Activated T-helper 1 cell treated with anti-CD3 and anti-CD28 coated beads, Interleukin-12 subunit alpha, Interleukin-12 subunit beta, Interleukin-2, Interleukin-4 antibody, amounts not matched to agents 30 ng/mL and 10 ng/mL and 1 ng/mL, durations not matched to agents 14 hours and 24 hours and 36 hours (primary cell): ENCODE measurements around the gene PIWIL1. TPM values are rescaled to one million over a fixed set of nuclear protein-coding genes. Genes with fewer than 3 reads are reported as not detected.

Source experiments
- DNase-seq: peaks from one replicate; pipeline ENCODE4 v3.0.0; 2021; ENCODE audit warnings: low spot score
- H3K27ac Mint-ChIP-seq: one replicate; pipeline ENCODE4 v1.8.0; 2021; ENCODE audit warnings: mild to moderate bottlenecking, mixed read lengths
- H3K27me3 Mint-ChIP-seq: one replicate; pipeline ENCODE4 v1.8.0; 2022; ENCODE audit warnings: mild to moderate bottlenecking, moderate library complexity, mixed read lengths; ENCODE audit not compliant: insufficient read depth
- H3K36me3 Mint-ChIP-seq: one replicate; pipeline ENCODE4 v1.8.0; 2021; ENCODE audit warnings: low read depth, mixed read lengths
- H3K4me1 Mint-ChIP-seq: one replicate; pipeline ENCODE4 v1.8.0; 2021; ENCODE audit warnings: low read depth, mixed read lengths
- H3K4me3 Mint-ChIP-seq: one replicate; pipeline ENCODE4 v1.8.0; 2021; ENCODE audit warnings: mild to moderate bottlenecking, moderate library complexity, mixed read lengths
- H3K9me3 Mint-ChIP-seq: one replicate; pipeline ENCODE4 v1.8.0; 2021; ENCODE audit warnings: mixed read lengths
- intact Hi-C: fragments of 100-400 bp; cut with micrococcal nuclease; formaldehyde crosslinking; loops from one replicate; pipeline ENCODE4 v1.15.1; 2024
- total RNA-seq: library from RNA; stranded (reverse); gene quantifications from 2 replicates; pipeline ENCODE4 v1.2.3, GENCODE V29; 2022

The PIWIL1 gene
- total RNA-seq, 1 donor from 2014 or later, result not detected

DNA sequence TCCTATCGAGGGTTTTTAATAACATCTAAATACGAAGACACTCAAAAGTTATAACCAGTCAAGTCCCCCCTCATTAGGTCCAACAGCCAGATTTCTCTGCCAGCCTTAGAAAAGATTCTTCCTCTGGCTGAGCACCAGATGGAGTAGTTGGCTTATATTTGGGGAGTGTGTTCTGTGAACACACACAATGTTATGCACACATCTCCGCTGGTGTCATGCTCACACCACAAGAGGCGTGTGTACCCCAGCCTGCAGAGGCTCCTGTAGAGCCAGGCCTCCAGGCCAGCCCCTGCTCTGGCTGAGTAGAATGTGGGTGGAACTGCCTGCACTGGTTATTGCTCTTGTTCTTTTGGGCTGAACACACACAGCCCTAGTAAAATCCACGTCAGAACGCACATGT lies 64.0 kb downstream of the PIWIL1 start:
- H3K4me3 Mint-ChIP-seq, result no peak overlapping the region
- H3K9me3 Mint-ChIP-seq, result no peaks in the 10 kb centered on the region
- intact Hi-C loops, result no loop called here
- peaks cover 2% of the 10 kb centered on the region for H3K27me3 Mint-ChIP-seq
- no peak for DNase-seq
- no peaks in the 10 kb centered on the region for H3K36me3 Mint-ChIP-seq
- no peak overlapping the region for H3K27ac Mint-ChIP-seq
- H3K4me1 Mint-ChIP-seq, result no peaks in the 10 kb centered on the region

DNA sequence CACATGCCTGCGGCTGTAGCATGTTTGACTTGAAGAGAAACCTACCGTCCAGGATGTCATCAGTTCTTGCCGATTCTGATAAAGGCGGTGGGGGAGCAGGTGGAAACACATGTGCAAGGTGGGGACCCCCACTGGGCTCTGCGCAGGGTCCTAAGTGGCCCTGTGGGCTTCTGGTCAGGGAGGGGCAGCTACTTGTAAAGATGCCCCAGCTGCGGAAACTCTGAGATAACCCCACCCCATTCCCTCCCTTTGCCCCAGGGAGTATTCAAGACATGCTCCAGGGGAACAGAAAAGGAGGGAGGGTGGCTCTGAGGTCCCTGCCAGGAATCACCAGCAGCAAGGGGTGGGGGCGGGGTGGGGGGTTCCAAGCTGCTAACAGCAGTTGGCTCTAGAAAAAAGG lies 67.6 kb downstream of the PIWIL1 start:
- no peak overlapping the region for H3K27ac Mint-ChIP-seq

DNA sequence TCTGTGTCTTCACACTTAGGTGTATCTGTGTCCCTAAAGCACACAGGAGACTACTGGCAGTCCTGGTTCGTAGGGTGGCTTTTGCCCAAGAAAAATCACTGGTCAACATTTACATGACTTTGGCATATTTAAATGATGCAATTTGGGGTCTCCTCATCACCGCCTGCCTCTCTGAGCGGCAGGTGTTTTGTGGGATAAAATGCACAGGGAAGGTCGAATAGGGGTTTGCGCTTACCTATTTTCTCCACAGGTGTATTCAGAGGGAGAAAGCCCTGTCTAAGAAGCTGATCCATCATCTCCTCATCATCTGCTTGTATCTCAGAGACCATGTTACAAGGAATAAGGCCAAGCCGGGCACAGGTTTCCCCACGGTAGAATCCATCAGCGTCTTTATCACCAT lies 74.7 kb downstream of the PIWIL1 start:
- Mint-ChIP-seq H3K27ac (no peak overlapping the region), H3K4me1 (no peaks in the 10 kb centered on the region), H3K27me3 (peaks cover 2% of the 10 kb centered on the region), H3K9me3 (no peaks in the 10 kb centered on the region), H3K36me3 (no peaks in the 10 kb centered on the region), H3K4me3 (no peak overlapping the region)
- intact Hi-C loops, result no loop called here
- no peak for DNase-seq

More for the DNA sequence above, 67.6 kb downstream of the PIWIL1 start:
- Mint-ChIP-seq H3K36me3 (no peaks in the 10 kb centered on the region), H3K9me3 (no peaks in the 10 kb centered on the region), H3K4me1 (no peaks in the 10 kb centered on the region), H3K27me3 (peaks cover 3% of the 10 kb centered on the region), H3K4me3 (no peak overlapping the region)
- no peak for DNase-seq
- intact Hi-C loops, result no loop called here

DNA sequence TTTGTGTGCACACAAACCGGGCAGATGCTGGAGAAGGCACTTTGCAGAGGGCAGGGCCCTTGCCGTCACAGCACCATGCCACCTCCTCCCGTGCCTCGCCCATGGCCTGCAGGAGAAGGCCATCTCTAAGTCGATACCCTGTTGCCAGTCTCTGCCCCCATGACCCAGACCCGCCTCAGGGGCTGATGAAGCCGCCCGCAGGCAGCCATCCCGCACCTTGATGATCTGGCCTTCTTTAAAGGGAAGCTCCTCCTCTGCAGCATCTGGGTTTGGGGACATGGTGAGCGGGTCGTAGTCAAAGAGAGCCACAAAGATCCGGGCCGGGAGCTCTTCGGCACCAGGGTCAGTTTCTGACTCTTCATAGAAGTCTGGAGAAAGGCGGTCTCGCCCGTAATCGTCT lies 76.2 kb downstream of the PIWIL1 start:
- no peak overlapping the region for H3K27ac Mint-ChIP-seq
- no peaks in the 10 kb centered on the region for H3K36me3 Mint-ChIP-seq
- intact Hi-C loops, result no loop called here
- no peaks in the 10 kb centered on the region for H3K27me3 Mint-ChIP-seq
- no peak for DNase-seq
- no peak overlapping the region for H3K4me3 Mint-ChIP-seq
- H3K9me3 Mint-ChIP-seq, result no peaks in the 10 kb centered on the region
- H3K4me1 Mint-ChIP-seq, result no peaks in the 10 kb centered on the region

DNA sequence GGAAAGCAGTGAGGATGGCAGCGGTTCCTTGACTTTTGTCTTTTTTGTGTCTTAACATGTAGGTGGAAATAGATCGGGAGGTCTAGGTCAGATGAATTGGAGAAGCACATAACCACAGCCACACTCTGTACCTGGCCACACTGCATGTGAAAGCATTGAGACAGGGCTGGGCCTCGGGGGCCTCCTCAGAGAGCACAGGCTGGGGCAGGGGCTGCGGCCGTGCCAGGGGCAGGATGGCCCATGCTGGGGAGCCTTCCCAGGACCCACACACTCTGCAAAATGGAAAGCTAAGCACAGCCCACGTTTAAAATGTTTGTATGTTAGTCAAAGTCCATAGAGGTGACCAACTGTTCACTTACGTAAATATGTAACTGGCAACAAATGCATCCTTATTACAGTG lies 76.7 kb downstream of the PIWIL1 start:
- H3K9me3 Mint-ChIP-seq, result no peaks in the 10 kb centered on the region
- H3K4me3 Mint-ChIP-seq, result no peak overlapping the region
- H3K4me1 Mint-ChIP-seq, result no peaks in the 10 kb centered on the region
- no peak for DNase-seq
- H3K36me3 Mint-ChIP-seq, result no peaks in the 10 kb centered on the region
- intact Hi-C loops, result no loop called here
- no peaks in the 10 kb centered on the region for H3K27me3 Mint-ChIP-seq
- no peak overlapping the region for H3K27ac Mint-ChIP-seq

DNA sequence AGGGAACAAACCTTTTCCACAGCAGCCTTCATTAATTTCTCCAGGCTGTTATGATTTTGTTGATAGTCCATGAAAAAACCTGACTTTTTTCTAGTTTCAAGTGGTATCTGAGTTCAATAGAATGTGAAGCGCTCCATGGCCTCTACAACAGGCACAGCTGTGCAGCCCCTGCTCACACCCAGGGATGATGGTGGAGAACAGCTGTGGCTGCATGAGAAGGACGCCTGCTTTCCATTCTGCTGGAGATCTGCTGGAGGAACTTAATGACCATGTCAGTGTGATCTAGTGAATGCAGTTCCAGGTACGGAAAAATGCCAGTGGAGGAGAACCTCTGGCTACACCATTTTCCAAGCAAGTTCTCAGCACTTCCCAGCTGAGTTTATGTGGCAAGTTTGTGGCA lies 80.6 kb downstream of the PIWIL1 start:
- Mint-ChIP-seq H3K27me3 (no peaks in the 10 kb centered on the region), H3K9me3 (no peaks in the 10 kb centered on the region), H3K27ac (no peak overlapping the region), H3K36me3 (no peaks in the 10 kb centered on the region), H3K4me3 (no peak overlapping the region), H3K4me1 (no peaks in the 10 kb centered on the region)
- intact Hi-C loops, result no loop called here
- DNase-seq, result no peak

DNA sequence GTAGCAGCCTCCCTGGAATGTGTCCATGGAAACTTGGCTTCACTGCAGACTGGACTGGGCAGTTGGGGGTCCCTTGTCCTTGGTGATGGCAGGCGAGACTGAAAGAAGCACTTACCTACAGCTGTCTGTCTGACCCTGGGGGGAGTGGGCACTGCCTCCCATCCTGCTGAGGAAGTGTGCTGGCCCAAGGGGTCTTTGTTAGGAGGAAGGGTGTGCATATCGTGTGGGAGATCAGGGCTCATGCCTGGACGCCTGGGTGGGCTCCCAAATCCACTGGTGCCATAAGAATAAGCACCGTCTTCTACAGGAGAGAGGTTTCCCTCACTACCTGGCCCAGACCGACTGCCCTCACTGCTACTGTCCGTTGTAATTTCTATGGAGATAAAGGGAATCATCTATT lies 81.4 kb downstream of the PIWIL1 start:
- no peaks in the 10 kb centered on the region for H3K4me1 Mint-ChIP-seq
- intact Hi-C loops, result no loop called here
- H3K27me3 Mint-ChIP-seq, result no peaks in the 10 kb centered on the region
- H3K9me3 Mint-ChIP-seq, result no peaks in the 10 kb centered on the region
- DNase-seq, result no peak
- no peak overlapping the region for H3K4me3 Mint-ChIP-seq
- H3K27ac Mint-ChIP-seq, result no peak overlapping the region
- H3K36me3 Mint-ChIP-seq, result no peaks in the 10 kb centered on the region

DNA sequence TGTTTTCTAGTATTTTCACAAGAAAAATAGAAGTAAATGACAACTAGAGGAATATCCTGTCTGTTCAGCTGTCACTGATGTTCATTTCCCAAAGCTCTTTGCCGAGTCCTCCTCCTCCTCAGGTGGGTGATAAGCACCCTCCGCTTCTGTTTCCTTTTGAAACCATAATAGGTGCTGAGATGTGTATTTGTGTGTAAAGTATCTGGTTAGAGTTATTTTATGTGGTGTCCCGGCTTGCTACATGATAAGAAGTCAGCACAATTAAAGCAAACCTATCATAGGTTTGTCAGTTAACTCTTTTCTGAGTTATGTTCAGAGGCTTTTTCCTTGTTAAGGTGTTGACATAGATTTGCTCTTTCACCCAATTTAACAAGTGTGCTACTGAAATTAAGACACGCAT lies 82.4 kb downstream of the PIWIL1 start:
- H3K27me3 Mint-ChIP-seq, result no peaks in the 10 kb centered on the region
- H3K4me1 Mint-ChIP-seq, result no peaks in the 10 kb centered on the region
- H3K9me3 Mint-ChIP-seq, result no peaks in the 10 kb centered on the region
- no peaks in the 10 kb centered on the region for H3K36me3 Mint-ChIP-seq
- no peak overlapping the region for H3K27ac Mint-ChIP-seq
- DNase-seq, result no peak
- no peak overlapping the region for H3K4me3 Mint-ChIP-seq
- intact Hi-C loops, result no loop called here

DNA sequence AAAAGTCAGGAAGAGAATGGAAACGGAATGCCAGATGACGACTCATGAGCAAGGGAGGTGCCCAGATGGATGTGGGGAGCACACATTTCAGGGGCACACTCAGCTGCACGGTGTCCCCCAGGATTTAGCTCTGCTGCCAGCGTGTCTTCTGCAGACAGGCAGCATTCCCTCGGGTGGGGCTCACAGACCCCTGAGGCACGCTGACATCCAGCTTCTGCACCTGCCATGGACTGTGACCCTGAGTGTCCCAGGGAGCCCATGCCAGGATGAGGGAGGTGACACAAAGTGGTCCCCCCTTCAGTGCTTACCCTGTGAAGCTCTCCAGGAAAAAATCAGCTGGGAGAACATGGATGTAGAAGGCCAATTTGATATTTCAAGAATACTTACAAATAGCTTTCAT lies 84.2 kb downstream of the PIWIL1 start:
- no peaks in the 10 kb centered on the region for H3K36me3 Mint-ChIP-seq
- H3K27me3 Mint-ChIP-seq, result no peaks in the 10 kb centered on the region

More for the DNA sequence above, 84.2 kb downstream of the PIWIL1 start:
- intact Hi-C loops, result no loop called here
- Mint-ChIP-seq H3K4me1 (no peaks in the 10 kb centered on the region), H3K27ac (no peak overlapping the region), H3K9me3 (no peaks in the 10 kb centered on the region), H3K4me3 (no peak overlapping the region)
- no peak for DNase-seq

Other genes starting within 250 kb of the PIWIL1 start
- not detected in 2 replicates for gene FZD10, start 175.4 kb upstream of the PIWIL1 start, total RNA-seq